ENCODE results near the gene GTF2F2. TPM values are rescaled to one million over a fixed set of nuclear protein-coding genes. Genes with fewer than 3 reads are reported as not detected.

GTF2F2 gene
- total and polyA plus RNA-seq, 2 donors (not counting 3 experiments of a cell fraction or from before 2014, with no cell fraction given): 7.5 to 23.6 TPM

DNA sequence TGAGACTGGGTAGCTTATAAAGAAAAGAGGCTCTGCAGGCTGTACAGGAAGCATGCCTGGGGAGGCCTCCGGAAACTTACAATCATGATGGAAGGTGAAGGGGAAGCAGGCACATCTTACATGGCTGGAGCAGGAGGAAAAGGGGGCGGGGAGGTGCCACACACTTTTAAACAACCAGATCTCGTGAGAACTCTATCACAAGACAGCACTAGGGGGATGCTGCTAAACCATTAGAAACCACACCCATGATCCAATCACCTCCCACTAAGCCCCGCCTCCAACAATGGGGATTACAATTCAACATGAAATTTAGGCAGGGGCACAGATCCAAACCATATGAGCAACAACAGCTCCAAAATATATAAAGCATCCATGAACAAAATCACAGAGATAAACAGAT, 46.5 kb upstream of the GTF2F2 start:
- no peaks in the 10 kb centered on the region for H3K79me2 ChIP-seq (ENCODE audit: control insufficient read depth, insufficient read depth, low read length)
- FAIRE-seq (no peak), DNase-seq (ENCODE audit: low read depth, low spot score) (no peak)
- dilution Hi-C loops (cut with MboI; ENCODE audit: extremely low pct_ligation_motif_present, low sequenced_read_pairs) (no loop called here), intact Hi-C loops (cut with micrococcal nuclease) (no loop called here)
- no peak overlapping the region for H3K4me2 ChIP-seq (ENCODE audit: insufficient read depth, low read length)
- H4K20me1 ChIP-seq (replicated peaks; ENCODE audit: control insufficient read depth, extremely low read depth, insufficient read depth, low read length): no peaks in the 10 kb centered on the region
- H3K27me3 ChIP-seq (ENCODE audit: control insufficient read depth in 2 of 2, insufficient read depth in 2 of 2, low read length in 2 of 2): peaks cover 3 to 5% of the 10 kb centered on the region in 2 experiments
- no peaks in the 10 kb centered on the region for H3K9me1 ChIP-seq (replicated peaks; ENCODE audit: control insufficient read depth, extremely low read depth, insufficient read depth, low read length)
- H3K36me3 ChIP-seq (ENCODE audit: control insufficient read depth in 2 of 2, extremely low read depth in 1 of 2, insufficient read depth in 2 of 2, low read length in 2 of 2): no peaks in the 10 kb centered on the region
- no peak overlapping the region for H3K27ac ChIP-seq (ENCODE audit: insufficient read depth, low read depth, low read length)
- H3K9ac ChIP-seq (replicated peaks; ENCODE audit: extremely low read depth, insufficient read depth, low read length): no peak overlapping the region
- H3K4me3 ChIP-seq (replicated peaks in 1 of 3; ENCODE audit: insufficient read depth in 1 of 3, low read depth in 1 of 3, low read length in 3 of 3): no peak overlapping the region
- H3K9me3 ChIP-seq (replicated peaks; ENCODE audit: control insufficient read depth, insufficient read depth, low read length): no peaks in the 10 kb centered on the region
- H3K4me1 ChIP-seq (ENCODE audit: control insufficient read depth, extremely low read depth, insufficient read depth, low read length): no peaks in the 10 kb centered on the region
- CTCF ChIA-PET: no interaction called here
- no peak for TF ChIP-seq FOS (IDR thresholded peaks at IDR 0.05; ENCODE audit: borderline replicate concordance, insufficient read depth, low read length)
- no peak for TF ChIP-seq EZH2 (IDR thresholded peaks at IDR 0.05; ENCODE audit: borderline replicate concordance, low read depth, low read length, severe bottlenecking)
- no peak for TF ChIP-seq MYC (IDR thresholded peaks at IDR 0.05; ENCODE audit: low read depth, low read length)
- TF ChIP-seq, protein P1, sequence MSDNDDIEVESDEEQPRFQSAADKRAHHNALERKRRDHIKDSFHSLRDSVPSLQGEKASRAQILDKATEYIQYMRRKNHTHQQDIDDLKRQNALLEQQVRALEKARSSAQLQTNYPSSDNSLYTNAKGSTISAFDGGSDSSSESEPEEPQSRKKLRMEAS (IDR thresholded peaks at IDR 0.05; ENCODE audit: insufficient read depth, insufficient read length): no peak
- no peak for TF ChIP-seq GATA2 (IDR thresholded peaks at IDR 0.05; ENCODE audit: insufficient read depth, insufficient read length, low read depth, low read length)
- no peak for TF ChIP-seq JUN (IDR thresholded peaks at IDR 0.05; ENCODE audit: borderline replicate concordance, insufficient read depth, insufficient read length, low read depth)
- no peak for TF ChIP-seq POLR2AphosphoS5 (IDR thresholded peaks at IDR 0.05; ENCODE audit: insufficient read depth, low read depth, low read length)
- TF ChIP-seq, protein P2, sequence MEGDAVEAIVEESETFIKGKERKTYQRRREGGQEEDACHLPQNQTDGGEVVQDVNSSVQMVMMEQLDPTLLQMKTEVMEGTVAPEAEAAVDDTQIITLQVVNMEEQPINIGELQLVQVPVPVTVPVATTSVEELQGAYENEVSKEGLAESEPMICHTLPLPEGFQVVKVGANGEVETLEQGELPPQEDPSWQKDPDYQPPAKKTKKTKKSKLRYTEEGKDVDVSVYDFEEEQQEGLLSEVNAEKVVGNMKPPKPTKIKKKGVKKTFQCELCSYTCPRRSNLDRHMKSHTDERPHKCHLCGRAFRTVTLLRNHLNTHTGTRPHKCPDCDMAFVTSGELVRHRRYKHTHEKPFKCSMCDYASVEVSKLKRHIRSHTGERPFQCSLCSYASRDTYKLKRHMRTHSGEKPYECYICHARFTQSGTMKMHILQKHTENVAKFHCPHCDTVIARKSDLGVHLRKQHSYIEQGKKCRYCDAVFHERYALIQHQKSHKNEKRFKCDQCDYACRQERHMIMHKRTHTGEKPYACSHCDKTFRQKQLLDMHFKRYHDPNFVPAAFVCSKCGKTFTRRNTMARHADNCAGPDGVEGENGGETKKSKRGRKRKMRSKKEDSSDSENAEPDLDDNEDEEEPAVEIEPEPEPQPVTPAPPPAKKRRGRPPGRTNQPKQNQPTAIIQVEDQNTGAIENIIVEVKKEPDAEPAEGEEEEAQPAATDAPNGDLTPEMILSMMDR (IDR thresholded peaks at IDR 0.05; ENCODE audit: extremely low read depth in 1 of 2, insufficient read depth in 1 of 2, low read depth in 1 of 2, low read length in 2 of 2): no peak
- no peak for TF ChIP-seq POLR2A (IDR thresholded peaks at IDR 0.05; ENCODE audit: low read depth, low read length)
- POLR2A ChIA-PET: no interaction called here
- no peak overlapping the region for H2AFZ ChIP-seq (ENCODE audit: low read depth, low read length)
- BruUV-seq (replicated peaks): no TSS peak
